SH-SY5Y (cell line): Measurements from ENCODE around the gene WWP2.

ENCODE experiments used
- GATA2 ChIP-seq: IDR thresholded peaks from 2 replicates; pipeline ENCODE4 v1.6.1; 2011; ENCODE audit warnings: mild to moderate bottlenecking, low read depth, low read length
- GATA3 ChIP-seq: IDR thresholded peaks from 2 replicates; pipeline ENCODE4 v1.6.1; 2011; ENCODE audit warnings: low read depth, mild to moderate bottlenecking, low read length, moderate library complexity

GRCh38 chr16:69892378-69892777 is 130.2 kb downstream of the WWP2 start:
- TF ChIP-seq GATA3, result no peak
- no peak for TF ChIP-seq GATA2
